BLaER1 treated with 17β-estradiol and CSF1 and Interleukin-3, amounts not matched to agents 10 nM and 100 nM (cell line): ENCODE measurements around the gene MED9.

Source experiments
- H3K27ac ChIP-seq, 11 experiments: shearing (Covaris generic); formaldehyde crosslinking; 2 replicates each; pipeline ENCODE4 v1.8.1; 2022
- H3K27me3 ChIP-seq, 11 experiments: shearing (Covaris generic); formaldehyde crosslinking; 2 replicates each; pipeline ENCODE4 v1.8.1; 2022
- H3K36me3 ChIP-seq, 11 experiments: shearing (Covaris generic); formaldehyde crosslinking; 2 replicates each; pipeline ENCODE4 v1.8.1; 2022
- H3K4me1 ChIP-seq, 10 experiments: shearing (Covaris generic); formaldehyde crosslinking; 2 replicates each; pipeline ENCODE4 v1.8.1; 2022
- H3K4me2 ChIP-seq, 11 experiments: shearing (Covaris generic); formaldehyde crosslinking; 2 replicates each; pipeline ENCODE4 v1.8.1; 2022
- H3K4me3 ChIP-seq, 10 experiments: shearing (Covaris generic); formaldehyde crosslinking; 2 replicates each; pipeline ENCODE4 v1.8.1; 2022
- H3K9ac ChIP-seq, 11 experiments: shearing (Covaris generic); formaldehyde crosslinking; 2 replicates each; pipeline ENCODE4 v1.8.1; 2022
- H3K9me3 ChIP-seq, 11 experiments: shearing (Covaris generic); formaldehyde crosslinking; replicated peaks in 1 of 11; 2 replicates each; pipeline ENCODE4 v1.8.1; 2022
- H4K20me1 ChIP-seq, 11 experiments: shearing (Covaris generic); formaldehyde crosslinking; 2 replicates each; pipeline ENCODE4 v1.8.1; 2022
- Cebpa-rat ChIP-seq, 11 experiments: shearing (Covaris generic); IDR thresholded peaks; 2 replicates each; pipeline ENCODE4 v1.8.1; 2022

The MED9 gene

DNA sequence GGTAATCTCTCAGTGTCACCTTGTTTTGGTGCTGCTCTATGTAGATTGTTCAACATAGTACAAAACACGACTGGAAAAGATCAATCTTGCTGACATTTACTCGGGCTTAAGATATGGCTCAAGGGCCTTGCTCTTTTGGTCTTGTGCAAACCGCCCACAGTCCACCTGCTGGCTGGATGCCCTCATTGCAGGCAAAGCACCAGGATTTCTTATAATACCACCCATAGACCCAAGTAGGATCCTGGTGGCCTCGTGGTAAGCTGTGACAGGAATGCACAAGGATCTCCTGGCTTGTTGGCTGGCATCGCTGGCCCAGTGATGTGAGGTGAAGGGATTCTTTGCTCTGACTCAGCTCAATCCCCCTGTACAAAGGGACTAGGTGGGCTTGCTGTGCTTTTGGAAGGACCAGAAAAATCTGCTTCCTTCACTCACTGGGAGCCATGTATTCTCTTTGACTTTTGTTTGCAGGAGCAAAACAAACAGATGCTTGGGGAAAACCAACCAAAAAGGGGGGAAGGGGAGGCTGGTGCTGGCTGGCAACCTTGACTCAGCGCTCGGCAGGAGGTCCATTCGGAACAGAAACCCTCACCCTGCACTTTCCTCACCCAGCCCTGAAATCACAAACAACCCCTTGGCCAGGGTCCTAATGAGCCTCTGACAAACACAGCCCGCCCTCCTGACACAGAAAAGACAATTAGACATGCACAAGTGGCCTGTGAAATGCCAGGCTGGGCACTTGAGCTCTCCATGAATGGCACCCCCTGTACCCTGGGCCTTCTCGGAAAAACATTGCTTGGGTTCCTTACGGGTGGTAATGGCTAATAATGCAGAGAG, 36.6 kb upstream of the MED9 start:
- Histone ChIP-seq H3K4me3 (no peak overlapping the region), H3K36me3 (no peaks in the 10 kb centered on the region), H3K4me2 (no peak overlapping the region), H3K27ac (no peak overlapping the region), H4K20me1 (no peaks in the 10 kb centered on the region), H3K4me1 (peaks cover 0 to 13% (median 4%) of the 10 kb centered on the region in 10 experiments; a peak in 5 of 20 replicates), H3K9me3 (0 out of 22 replicates have a peak, but pooled peaks cover 0 to 5% (median 0%) of the 10 kb centered on the region in 11 experiments), H3K27me3 (no peaks in the 10 kb centered on the region), H3K9ac (no peak overlapping the region)
- TF ChIP-seq Cebpa-rat (IDR thresholded peaks at IDR 0.05) = no peak

DNA sequence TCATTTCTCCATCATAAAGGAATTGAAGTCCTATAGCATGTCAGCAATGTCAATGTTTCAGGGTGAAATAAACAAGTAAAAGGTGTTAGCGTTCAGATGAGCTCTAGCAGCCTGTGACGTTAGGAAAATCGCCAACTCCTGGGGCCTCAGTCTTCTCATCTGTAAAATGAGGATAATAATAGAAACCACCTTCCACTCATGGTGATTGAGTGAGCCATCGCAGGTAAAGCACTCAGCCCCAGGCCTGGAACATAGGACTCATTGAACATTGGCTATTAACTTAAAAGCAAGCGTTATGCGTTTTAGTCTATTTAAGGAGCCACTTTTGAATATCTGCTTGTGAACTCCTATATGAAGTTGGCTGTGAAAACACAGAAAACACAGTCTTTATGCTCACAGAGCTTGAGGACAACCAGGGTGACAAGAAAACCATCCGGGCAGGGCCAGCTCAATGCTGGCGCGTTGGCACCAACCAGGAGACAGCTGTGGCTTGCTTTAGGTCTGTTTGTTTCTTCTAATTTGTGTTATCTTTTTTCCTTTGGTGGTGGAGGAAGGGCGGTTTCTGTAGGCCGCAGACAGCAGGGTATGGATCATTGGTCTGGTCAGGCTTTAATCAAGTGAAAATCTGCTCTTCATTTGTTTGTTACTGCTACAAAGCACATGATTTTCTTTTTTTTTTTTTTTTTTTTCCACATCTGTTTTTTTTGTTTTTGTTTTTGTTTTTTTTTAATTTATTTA, 35.7 kb upstream of the MED9 start:
- Histone ChIP-seq H3K4me1 (peaks cover 6 to 15% (median 9%) of the 10 kb centered on the region in 10 experiments), H3K4me3 (no peak overlapping the region), H3K4me2 (0 out of 22 replicates have a peak overlapping the region, but pooled peaks of 1 of the 11 experiments have one; percentile 3), H3K36me3 (no peaks in the 10 kb centered on the region), H3K9me3 (0 out of 22 replicates have a peak, but pooled peaks cover 0 to 5% (median 0%) of the 10 kb centered on the region in 11 experiments), H3K27me3 (no peaks in the 10 kb centered on the region), H4K20me1 (no peaks in the 10 kb centered on the region; a peak in 1 of 22 replicates), H3K27ac (no peak overlapping the region), H3K9ac (no peak overlapping the region)
- TF ChIP-seq Cebpa-rat (IDR thresholded peaks at IDR 0.05) = no peak

DNA sequence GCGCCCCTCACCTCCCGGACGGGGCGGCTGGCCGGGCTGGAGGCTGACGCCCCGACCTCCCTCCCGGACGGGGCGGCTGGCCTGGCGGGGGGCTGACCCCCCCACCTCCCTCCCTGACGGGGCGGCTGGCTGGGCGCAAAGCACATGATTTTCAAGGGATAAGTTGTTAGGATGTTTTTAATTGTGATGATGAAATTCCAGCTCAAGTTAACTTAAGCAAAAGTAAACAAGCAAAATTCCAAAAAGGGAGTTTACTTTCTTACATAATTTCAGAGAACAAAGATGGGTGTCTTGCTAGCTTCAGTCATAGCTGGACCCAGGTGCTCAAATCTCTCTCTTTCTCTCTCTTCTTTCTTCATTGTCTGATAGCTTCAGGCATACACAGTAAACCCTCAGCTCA, 33.6 kb upstream of the MED9 start:
- peaks cover 18 to 36% (median 27%) of the 10 kb centered on the region in 10 experiments for H3K4me1 ChIP-seq

DNA sequence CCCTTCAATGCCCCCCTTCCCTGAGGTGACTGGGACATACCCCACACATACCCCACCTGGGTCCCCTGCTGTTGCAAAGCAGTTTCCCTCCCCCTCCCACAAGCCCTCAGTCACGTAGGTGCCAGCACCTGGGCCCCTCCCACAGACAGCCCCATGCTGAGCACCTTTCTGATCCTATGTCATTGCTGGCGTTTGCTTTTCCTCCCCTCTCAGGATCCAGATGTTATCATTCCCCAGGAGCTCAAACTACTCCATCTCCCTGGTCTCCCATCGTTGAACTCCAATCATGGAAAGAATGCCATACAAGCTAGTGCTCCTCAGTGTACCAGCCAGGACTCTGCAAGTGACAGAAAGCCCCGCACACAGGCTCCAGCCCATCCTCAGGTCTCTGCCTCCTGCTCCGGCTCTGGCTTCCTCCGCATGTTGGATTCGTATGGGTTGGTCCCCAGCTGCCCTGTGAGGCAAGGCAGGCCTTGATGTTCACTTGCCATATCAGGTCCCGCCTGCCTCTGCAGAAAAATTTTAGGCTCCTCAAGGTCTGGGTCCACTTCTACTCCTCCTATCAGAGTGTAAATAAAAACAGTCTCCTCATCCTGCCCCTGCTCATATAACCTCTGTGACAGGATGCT, 31.4 kb upstream of the MED9 start:
- no peak for TF ChIP-seq Cebpa-rat (IDR thresholded peaks at IDR 0.05)
- Histone ChIP-seq H3K4me1 (peaks cover 18 to 36% (median 30%) of the 10 kb centered on the region in 10 experiments), H3K27ac (no peak overlapping the region), H3K36me3 (no peaks in the 10 kb centered on the region), H3K27me3 (no peaks in the 10 kb centered on the region), H4K20me1 (no peaks in the 10 kb centered on the region; a peak in 1 of 22 replicates), H3K9ac (no peak overlapping the region), H3K4me3 (no peak overlapping the region), H3K4me2 (peak overlapping the region in 9 of 11 experiments; percentile 10 to 86 (median 65); a peak in 11 of 22 replicates), H3K9me3 (0 out of 22 replicates have a peak, but pooled peaks cover 0 to 5% (median 0%) of the 10 kb centered on the region in 11 experiments)

More for the DNA sequence above, 33.6 kb upstream of the MED9 start:
- no peaks in the 10 kb centered on the region for H3K36me3 ChIP-seq
- no peak for TF ChIP-seq Cebpa-rat (IDR thresholded peaks at IDR 0.05)
- no peak overlapping the region for H3K9ac ChIP-seq
- no peaks in the 10 kb centered on the region; a peak in 1 of 22 replicates for H4K20me1 ChIP-seq
- no peak overlapping the region for H3K4me2 ChIP-seq
- H3K4me3 ChIP-seq = no peak overlapping the region
- no peaks in the 10 kb centered on the region for H3K27me3 ChIP-seq
- H3K9me3 ChIP-seq = 0 out of 22 replicates have a peak, but pooled peaks cover 0 to 5% (median 0%) of the 10 kb centered on the region in 11 experiments
- H3K27ac ChIP-seq = no peak overlapping the region

DNA sequence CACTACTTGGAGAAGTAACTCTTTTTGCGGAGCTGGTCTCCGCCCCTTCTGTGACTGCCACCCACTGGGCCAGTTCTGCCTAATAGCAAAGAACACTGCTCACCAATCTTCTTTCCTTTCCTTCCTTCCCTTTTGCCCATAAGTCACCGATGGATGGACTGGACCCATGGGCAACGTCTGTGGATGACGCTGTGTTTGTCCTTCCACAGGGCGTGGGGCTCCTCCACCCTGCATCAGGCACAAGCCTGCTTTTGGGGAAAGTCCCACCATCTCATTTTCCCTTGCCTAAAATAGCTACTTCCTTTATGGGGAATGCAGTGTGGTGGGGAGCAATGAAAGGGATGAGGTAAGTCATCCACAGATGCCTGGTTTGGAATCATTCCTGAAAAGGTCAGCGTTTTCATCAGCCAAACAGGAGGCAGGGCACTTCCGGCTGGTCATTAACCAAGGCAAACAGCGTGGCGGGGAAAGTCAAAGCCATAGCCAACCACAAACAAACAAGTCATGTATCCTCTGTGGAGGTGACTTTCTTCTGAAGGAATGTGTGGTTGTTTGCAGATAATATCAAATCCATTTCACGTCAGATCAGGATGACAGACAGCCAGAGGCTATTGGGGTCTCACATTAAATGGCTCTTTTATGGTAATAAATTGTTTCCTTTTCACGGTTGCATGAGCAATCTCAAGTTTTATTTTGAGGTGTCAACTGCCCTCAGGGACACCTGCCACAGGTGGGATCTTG, 30.7 kb upstream of the MED9 start:
- Histone ChIP-seq H3K4me2 (peak overlapping the region; percentile 53 to 86 (median 65)), H3K9me3 (0 out of 22 replicates have a peak, but pooled peaks cover 0 to 5% (median 0%) of the 10 kb centered on the region in 11 experiments), H3K4me3 (no peak overlapping the region), H3K9ac (no peak overlapping the region), H3K36me3 (no peaks in the 10 kb centered on the region), H4K20me1 (no peaks in the 10 kb centered on the region; a peak in 1 of 22 replicates), H3K27ac (peak overlapping the region in 1 of 11 experiments; percentile 38; a peak in 1 of 22 replicates), H3K4me1 (peaks cover 18 to 36% (median 30%) of the 10 kb centered on the region in 10 experiments), H3K27me3 (no peaks in the 10 kb centered on the region)
- TF ChIP-seq Cebpa-rat (IDR thresholded peaks at IDR 0.05) = no peak

DNA sequence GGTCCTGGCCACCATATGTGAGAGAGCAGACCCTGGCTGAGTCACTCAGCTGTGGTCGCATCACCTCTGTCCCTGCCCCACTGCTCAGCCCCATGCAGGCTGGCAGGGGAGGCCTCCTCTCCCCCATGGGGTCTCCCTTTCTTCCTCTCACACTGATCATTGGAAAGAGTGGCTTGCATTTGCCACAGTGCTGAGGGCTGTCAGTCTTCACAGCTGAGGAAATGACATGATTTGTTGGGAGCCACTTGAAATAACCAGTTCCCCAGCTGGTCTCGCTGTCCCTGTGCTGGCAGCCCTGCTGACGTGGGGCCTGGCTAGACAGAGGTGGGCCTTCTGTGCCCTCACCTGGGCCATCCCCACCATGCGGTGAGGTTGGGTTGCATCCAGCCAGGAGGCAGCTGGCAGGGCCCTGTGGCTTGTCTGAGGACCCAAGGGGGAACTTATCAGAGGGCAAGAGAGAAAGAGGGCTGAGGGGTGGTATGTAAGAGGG, 30.1 kb upstream of the MED9 start:
- Histone ChIP-seq H3K9ac (peak overlapping the region in 1 of 11 experiments; percentile 36; a peak in 1 of 22 replicates), H3K27me3 (no peaks in the 10 kb centered on the region), H4K20me1 (no peaks in the 10 kb centered on the region; a peak in 1 of 22 replicates), H3K4me2 (peak overlapping the region; percentile 53 to 86 (median 65)), H3K9me3 (0 out of 22 replicates have a peak, but pooled peaks cover 0 to 5% (median 0%) of the 10 kb centered on the region in 11 experiments), H3K36me3 (no peaks in the 10 kb centered on the region), H3K4me3 (no peak overlapping the region; a peak in 1 of 20 replicates), H3K4me1 (peaks cover 18 to 36% (median 29%) of the 10 kb centered on the region in 10 experiments), H3K27ac (peak overlapping the region in 2 of 11 experiments; percentile 20 to 38; a peak in 3 of 22 replicates)
- TF ChIP-seq Cebpa-rat (IDR thresholded peaks at IDR 0.05) = no peak

DNA sequence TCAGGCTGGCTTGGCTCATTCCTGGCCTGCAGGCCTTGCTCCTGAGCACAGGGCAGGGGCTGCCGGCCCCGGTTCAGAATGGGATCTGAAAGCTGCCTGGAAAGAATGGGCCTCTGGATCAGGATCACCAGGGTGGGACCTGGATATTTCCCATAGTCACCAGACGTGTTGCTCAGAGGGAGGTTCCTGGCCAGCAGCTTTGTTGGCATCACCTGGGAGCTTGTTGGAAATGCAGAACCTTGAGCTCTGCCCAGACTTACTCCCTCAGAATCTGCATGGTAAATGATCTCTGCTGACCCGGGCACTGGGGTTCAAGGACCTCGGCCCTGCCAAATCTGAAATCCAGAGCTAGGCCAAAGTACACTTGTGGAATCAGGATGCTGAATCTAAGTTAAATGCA, 29.5 kb upstream of the MED9 start:
- Histone ChIP-seq H3K27ac (peak overlapping the region in 1 of 11 experiments; percentile 38; a peak in 1 of 22 replicates), H3K4me3 (no peak overlapping the region), H3K9ac (0 out of 22 replicates have a peak overlapping the region, but pooled peaks of 1 of the 11 experiments have one; percentile 36), H3K4me1 (peaks cover 18 to 36% (median 30%) of the 10 kb centered on the region in 10 experiments), H3K4me2 (peak overlapping the region in 10 of 11 experiments; percentile 53 to 86 (median 66); a peak in 20 of 22 replicates), H3K27me3 (no peaks in the 10 kb centered on the region), H3K9me3 (0 out of 22 replicates have a peak, but pooled peaks cover 0 to 5% (median 0%) of the 10 kb centered on the region in 11 experiments), H3K36me3 (no peaks in the 10 kb centered on the region), H4K20me1 (no peaks in the 10 kb centered on the region; a peak in 1 of 22 replicates)
- no peak for TF ChIP-seq Cebpa-rat (IDR thresholded peaks at IDR 0.05)
